Left ventricle myocardium inferior (tissue), 1 donor: ENCODE measurements around the gene RNF115. TPM values are rescaled to one million over a fixed set of nuclear protein-coding genes. Genes with fewer than 3 reads are reported as not detected.
"Not testable (repeated sequence)": the region's sequence is repeated elsewhere in the genome, so short reads cannot be mapped to it uniquely, and the experiment has no call there.

Experiments
- DNase-seq: peaks from one replicate; pipeline ENCODE4 v3.0.0-alpha.2; 2020
- H3K27ac ChIP-seq: fragments of 200-600 bp; replicated peaks from 2 replicates; pipeline ENCODE4 v1.8.0; 2021
- H3K27me3 ChIP-seq: fragments of 200-600 bp; 2 replicates; pipeline ENCODE4 v1.8.0; 2021; ENCODE audit warnings: low read depth
- H3K36me3 ChIP-seq: fragments of 200-600 bp; 2 replicates; pipeline ENCODE4 v1.8.0; 2021
- H3K4me1 ChIP-seq: fragments of 200-600 bp; 2 replicates; pipeline ENCODE4 v1.8.0; 2021
- H3K4me3 ChIP-seq: fragments of 200-600 bp; 2 replicates; pipeline ENCODE4 v1.8.0; 2021; ENCODE audit warnings: mild to moderate bottlenecking, moderate library complexity
- H3K9me3 ChIP-seq: fragments of 200-600 bp; replicated peaks from 2 replicates; pipeline ENCODE4 v1.8.0; 2021
- CTCF ChIP-seq: fragments of 200-600 bp; IDR thresholded peaks from 2 replicates; pipeline ENCODE4 v1.8.0; 2021; ENCODE audit warnings: antibody characterized with exemption, mild to moderate bottlenecking, borderline replicate concordance
- intact Hi-C: fragments of 100-400 bp; cut with micrococcal nuclease; formaldehyde crosslinking; loops from one replicate; pipeline ENCODE4 v1.11.0; 2022
- total RNA-seq: library from RNA; stranded (reverse); fragmentation: NEBNext Ultra II Directional; extraction: Animal tissue kit (Norgen Biotek cat#: 25700); gene quantifications from one replicate; pipeline ENCODE4 v1.2.1, GENCODE V29; 2021
- donor health status: DM: no; HTN: yes; CAD: no; lungs with severe emphysema.

Gene RNF115
- total RNA-seq, 1 donor from 2014 or later, result 51.1 TPM

GRCh38 chr1:145782272-145783099, 41.4 kb downstream of the RNF115 start:
- Histone ChIP-seq H3K36me3 (peaks cover 8% of the 10 kb centered on the region), H3K9me3 (no peaks in the 10 kb centered on the region), H3K4me3 (peak overlapping the region; percentile 61), H3K27me3 (no peaks in the 10 kb centered on the region), H3K4me1 (peaks cover 78% of the 10 kb centered on the region), H3K27ac (peak overlapping the region; percentile 72)
- intact Hi-C loops, result no loop called here
- DNase-seq, result no peak
- no peak for TF ChIP-seq CTCF

GRCh38 chr1:145778146-145778540, 45.8 kb downstream of the RNF115 start:
- Histone ChIP-seq H3K27ac (peak overlapping the region; percentile 85), H3K9me3 (no peaks in the 10 kb centered on the region), H3K4me1 (peaks cover 79% of the 10 kb centered on the region), H3K4me3 (peak overlapping the region; percentile 7), H3K27me3 (no peaks in the 10 kb centered on the region), H3K36me3 (peaks cover 14% of the 10 kb centered on the region)
- intact Hi-C loops, result no loop called here
- no peak for TF ChIP-seq CTCF
- no peak for DNase-seq

- no peak for DNase-seq
- H3K4me3 ChIP-seq, result peak overlapping the region; percentile 7
- no peak for TF ChIP-seq CTCF
- intact Hi-C loops, result no loop called here
- H3K4me1 ChIP-seq, result peaks cover 74% of the 10 kb centered on the region
- peaks cover 20% of the 10 kb centered on the region for H3K36me3 ChIP-seq
- no peaks in the 10 kb centered on the region for H3K9me3 ChIP-seq
- H3K27me3 ChIP-seq, result no peaks in the 10 kb centered on the region
- peak overlapping the region; percentile 85 for H3K27ac ChIP-seq
Measured at GRCh38 chr1:145777357-145778145, 46.3 kb downstream of the RNF115 start.

GRCh38 chr1:145773423-145773822, 50.5 kb downstream of the RNF115 start:
- TF ChIP-seq CTCF, result no peak
- no peaks in the 10 kb centered on the region for H3K9me3 ChIP-seq
- H3K4me1 ChIP-seq, result peaks cover 55% of the 10 kb centered on the region
- DNase-seq, result no peak
- peaks cover 54% of the 10 kb centered on the region for H3K36me3 ChIP-seq
- intact Hi-C loops, result no loop called here
- H3K27me3 ChIP-seq, result no peaks in the 10 kb centered on the region
- H3K4me3 ChIP-seq, result no peak overlapping the region
- H3K27ac ChIP-seq, result peak overlapping the region; percentile 3

GRCh38 chr1:145771056-145771455, 52.8 kb downstream of the RNF115 start:
- DNase-seq, result no peak
- intact Hi-C loops, result no loop called here
- Histone ChIP-seq H3K4me3 (no peak overlapping the region), H3K36me3 (peaks cover 60% of the 10 kb centered on the region), H3K9me3 (no peaks in the 10 kb centered on the region), H3K4me1 (peaks cover 32% of the 10 kb centered on the region), H3K27me3 (no peaks in the 10 kb centered on the region), H3K27ac (no peak overlapping the region)
- TF ChIP-seq CTCF, result no peak

GRCh38 chr1:145768004-145768403, 55.9 kb downstream of the RNF115 start:
- Histone ChIP-seq H3K36me3 (peaks cover 61% of the 10 kb centered on the region), H3K4me1 (peaks cover 23% of the 10 kb centered on the region)
- H3K27ac ChIP-seq, DNase-seq, H3K4me3 ChIP-seq, H3K9me3 ChIP-seq, H3K27me3 ChIP-seq, intact Hi-C loops: not testable (repeated sequence)

GRCh38 chr1:145766926-145767325, 57.0 kb downstream of the RNF115 start:
- H3K36me3 ChIP-seq, result peaks cover 53% of the 10 kb centered on the region
- DNase-seq, intact Hi-C loops: not testable (repeated sequence)

GRCh38 chr1:145765585-145766360, 58.1 kb downstream of the RNF115 start:
- peak overlapping the region; percentile 56 for H3K27ac ChIP-seq

More at GRCh38 chr1:145766926-145767325, 57.0 kb downstream of the RNF115 start:
- not testable (repeated sequence) for H3K4me3 ChIP-seq, H3K27ac ChIP-seq, H3K9me3 ChIP-seq, H3K27me3 ChIP-seq
- peaks cover 19% of the 10 kb centered on the region for H3K4me1 ChIP-seq

More at GRCh38 chr1:145765585-145766360, 58.1 kb downstream of the RNF115 start:
- H3K27me3 ChIP-seq, intact Hi-C loops, H3K4me3 ChIP-seq, DNase-seq, H3K9me3 ChIP-seq: not testable (repeated sequence)
- Histone ChIP-seq H3K4me1 (peaks cover 10% of the 10 kb centered on the region), H3K36me3 (peaks cover 53% of the 10 kb centered on the region)
